A549 (cell line): ENCODE data around the gene LGI1. TPM values are rescaled to one million over a fixed set of nuclear protein-coding genes. Genes with fewer than 3 reads are reported as not detected.

Source experiments
- ATAC-seq, 2 experiments: fragments of 200-7000 bp in 1 of 2; fragments of >200 bp in 1 of 2; cut with Nextera tagmentation in 1 of 2; cut with Tn5 transposase in 1 of 2; 3 replicates each; pipeline versions ENCODE4 v1.8.0 to v1.9.1; 2018 to 2020; ENCODE audit warnings: mild to moderate bottlenecking in 1 of 2, moderate library complexity in 1 of 2
- CTCF ChIA-PET: fragments of 300-600 bp; sonication (Branson Sonifier 250); formaldehyde crosslinking; extraction: SDS; loops from one replicate; lab custom pipeline; 2021; ENCODE audit warnings: antibody characterized with exemption, inconsistent platforms; lab: Yijun Ruan, JAX
- POLR2A ChIA-PET: fragments of 350-600 bp; formaldehyde crosslinking; extraction: SDS; loops from one replicate; lab custom pipeline; 2021; ENCODE audit warnings: antibody characterized with exemption, inconsistent platforms; lab: Yijun Ruan, JAX
- DNase-seq, 2 experiments: peaks; one replicate each; pipeline versions ENCODE4 v3.0.0 to v3.0.0-alpha.2; 2011 to 2016; ENCODE audit warnings: low read depth in 1 of 2, low spot score in 1 of 2
- FAIRE-seq: peaks from 2 replicates; lab custom pipeline; 2011; peaks lifted over from hg19 to GRCh38; lab: Jason Lieb, UNC
- H3K27ac ChIP-seq, 2 experiments: fragments of >200 bp; sonication (Bioruptor Twin); formaldehyde crosslinking; 3 replicates each; pipeline ENCODE4 v1.5.1; 2016 to 2017
- H3K4me1 ChIP-seq: fragments of >200 bp; sonication (Bioruptor Twin); formaldehyde crosslinking; 3 replicates; pipeline ENCODE4 v1.6.1; 2016
- H3K4me2 ChIP-seq: fragments of >200 bp; sonication (Bioruptor Twin); formaldehyde crosslinking; 3 replicates; pipeline ENCODE4 v1.6.1; 2016
- H3K4me3 ChIP-seq: fragments of >200 bp; sonication (Bioruptor Twin); formaldehyde crosslinking; 3 replicates; pipeline ENCODE4 v1.5.1; 2016
- H3K9me3 ChIP-seq: fragments of >200 bp; sonication (Bioruptor Twin); formaldehyde crosslinking; 3 replicates; pipeline ENCODE4 v1.6.1; 2016
- CBX2 ChIP-seq: fragments of 200-600 bp; sonication (generic); IDR thresholded peaks from 2 replicates; pipeline ENCODE4 v1.6.1; 2016; ENCODE audit warnings: low read depth, mild to moderate bottlenecking, borderline replicate concordance
- CBX8 ChIP-seq: fragments of 200-600 bp; sonication (generic); IDR thresholded peaks from 2 replicates; pipeline ENCODE4 v1.6.1; 2016
- CTCF ChIP-seq: fragments of >200 bp; sonication (Bioruptor Twin); formaldehyde crosslinking; IDR thresholded peaks from 3 replicates; pipeline ENCODE4 v1.5.1; 2016
- EHF ChIP-seq: fragments of 250-450 bp; sonication (Bioruptor Pico); IDR thresholded peaks from 2 replicates; pipeline ENCODE4 v1.5.0; 2020; ENCODE audit warnings: mild to moderate bottlenecking
- EHMT2 ChIP-seq: fragments of 200-600 bp; sonication (generic); IDR thresholded peaks from 2 replicates; pipeline ENCODE4 v1.6.1; 2016; ENCODE audit warnings: antibody characterized with exemption, low read depth, mild to moderate bottlenecking, moderate library complexity
- EP300 ChIP-seq, 2 experiments: fragments of >200 bp; sonication (Bioruptor Twin); formaldehyde crosslinking; IDR thresholded peaks; 2 replicates in 1 of 2; 3 replicates in 1 of 2; pipeline ENCODE4 v1.6.1; 2016 to 2017
- FOXS1 ChIP-seq: fragments of 250-450 bp; sonication (Bioruptor Pico); IDR thresholded peaks from 2 replicates; pipeline ENCODE4 v1.5.0; 2020; ENCODE audit warnings: mild to moderate bottlenecking, moderate library complexity
- GATA3 ChIP-seq: IDR thresholded peaks from 2 replicates; pipeline ENCODE4 v1.6.1; 2012; ENCODE audit warnings: borderline replicate concordance
- HOXB5 ChIP-seq: fragments of 250-450 bp; sonication (Bioruptor Pico); IDR thresholded peaks from 2 replicates; pipeline ENCODE4 v1.5.0; 2020; ENCODE audit warnings: mild to moderate bottlenecking, moderate library complexity
- JUN ChIP-seq, 2 experiments: fragments of >200 bp; sonication (Bioruptor Twin); formaldehyde crosslinking; IDR thresholded peaks; 2 replicates in 1 of 2; 3 replicates in 1 of 2; pipeline ENCODE4 v1.6.1; 2016 to 2017
- JUNB ChIP-seq: fragments of >200 bp; sonication (Bioruptor Twin); formaldehyde crosslinking; IDR thresholded peaks from 2 replicates; pipeline ENCODE4 v1.6.1; 2016
- MAFK ChIP-seq: fragments of 450-650 bp; IDR thresholded peaks from 2 replicates; pipeline ENCODE4 v1.6.1; 2014; ENCODE audit not compliant: partially characterized antibody
- MAZ ChIP-seq: fragments of 150-350 bp; IDR thresholded peaks from 2 replicates; pipeline ENCODE4 v1.6.1; 2014; ENCODE audit warnings: antibody characterized with exemption, low read depth, low read length, borderline replicate concordance
- NPAS2 ChIP-seq: fragments of 250-450 bp; sonication (Bioruptor Pico); IDR thresholded peaks from 2 replicates; pipeline ENCODE4 v1.8.0; 2022; ENCODE audit warnings: mild to moderate bottlenecking, moderate library complexity, borderline replicate concordance
- NR3C1 ChIP-seq: fragments of >200 bp; sonication (Bioruptor Twin); formaldehyde crosslinking; IDR thresholded peaks from 3 replicates; pipeline ENCODE4 v1.6.1; 2017
- PHF8 ChIP-seq: fragments of 200-600 bp; sonication (generic); IDR thresholded peaks from 2 replicates; pipeline ENCODE4 v1.6.1; 2016; ENCODE audit warnings: low read depth, mild to moderate bottlenecking, antibody characterized with exemption, moderate library complexity, borderline replicate concordance
- POLR2A ChIP-seq: IDR thresholded peaks from 2 replicates; pipeline ENCODE4 v1.6.1; 2012; ENCODE audit warnings: mild to moderate bottlenecking, low read length
- RAD21 ChIP-seq, 2 experiments: fragments of >200 bp in 1 of 2; sonication (Bioruptor Twin) in 1 of 2; formaldehyde crosslinking in 1 of 2; IDR thresholded peaks in 1 of 2; conservative IDR thresholded peaks in 1 of 2; 2 replicates in 1 of 2; 3 replicates in 1 of 2; pipeline ENCODE4 v1.6.1; 2012 to 2018; ENCODE audit warnings: inconsistent platforms in 1 of 2
- RFX5 ChIP-seq: fragments of 450-650 bp; IDR thresholded peaks from 2 replicates; pipeline ENCODE4 v1.7.1; 2014; ENCODE audit warnings: antibody characterized with exemption, mild to moderate bottlenecking, moderate library complexity
- SMC3 ChIP-seq: fragments of >200 bp; sonication (Bioruptor Twin); formaldehyde crosslinking; IDR thresholded peaks from 3 replicates; pipeline ENCODE4 v1.6.1; 2018; ENCODE audit warnings: inconsistent platforms
- SREBF2 ChIP-seq: fragments of 450-650 bp; IDR thresholded peaks from 2 replicates; pipeline ENCODE4 v1.6.1; 2014; ENCODE audit warnings: mild to moderate bottlenecking, moderate library complexity
- USF2 ChIP-seq: fragments of 450-650 bp; IDR thresholded peaks from 2 replicates; pipeline ENCODE4 v1.6.1; 2014; ENCODE audit warnings: antibody characterized with exemption
- WGBS: methylation state at CpG from one replicate; pipeline ENCODE4 v1.1.6; 2017; ENCODE audit errors: missing lambda C conversion rate; 5-methylcytosine and 5-hydroxymethylcytosine counted together
- polyA plus RNA-seq, 4 experiments: library from polyadenylated mRNA; depleted of rRNA in 3 of 4; stranded (reverse); fragments of >200 nt; fragmentation: RNase III in 1 of 4; extraction: RNeasy Plus Mini Kit Qiagen cat#74134 plus additional on column Dnase treatment in 1 of 4; gene quantifications; 2 replicates in 3 of 4; 3 replicates in 1 of 4; pipeline ENCODE4 v1.2.3, GENCODE V29; 2011 to 2017
- TF ChIP-seq, protein P1 (sequence below): fragments of >200 bp; sonication (Bioruptor Twin); formaldehyde crosslinking; IDR thresholded peaks from 2 replicates; pipeline ENCODE4 v1.6.1; 2016

The LGI1 gene
- polyA plus RNA-seq, 2 of the 4 experiments (the other 2 are of a cell fraction), result not detected

GRCh38 chr10:93813507-93814465 lies 56.0 kb downstream of the LGI1 start (continued):
- TF ChIP-seq FOXS1 (no peak), CBX2 (no peak), NPAS2 (CRISPR knock-in tag) (no peak), CBX8 (no peak), EHF (CRISPR knock-in tag) (no peak), RAD21 (conservative IDR thresholded peaks at IDR 0.05 in 1 of 2, IDR thresholded peaks at IDR 0.05 in 1 of 2) (peak; percentile 45 to 64; a peak in 4 of 5 replicates), NR3C1 (no peak), RFX5 (no peak), EHMT2 (no peak), HOXB5 (CRISPR knock-in tag) (no peak), JUN (IDR thresholded peaks at IDR 0.05) (no peak), GATA3 (no peak)

DNA sequence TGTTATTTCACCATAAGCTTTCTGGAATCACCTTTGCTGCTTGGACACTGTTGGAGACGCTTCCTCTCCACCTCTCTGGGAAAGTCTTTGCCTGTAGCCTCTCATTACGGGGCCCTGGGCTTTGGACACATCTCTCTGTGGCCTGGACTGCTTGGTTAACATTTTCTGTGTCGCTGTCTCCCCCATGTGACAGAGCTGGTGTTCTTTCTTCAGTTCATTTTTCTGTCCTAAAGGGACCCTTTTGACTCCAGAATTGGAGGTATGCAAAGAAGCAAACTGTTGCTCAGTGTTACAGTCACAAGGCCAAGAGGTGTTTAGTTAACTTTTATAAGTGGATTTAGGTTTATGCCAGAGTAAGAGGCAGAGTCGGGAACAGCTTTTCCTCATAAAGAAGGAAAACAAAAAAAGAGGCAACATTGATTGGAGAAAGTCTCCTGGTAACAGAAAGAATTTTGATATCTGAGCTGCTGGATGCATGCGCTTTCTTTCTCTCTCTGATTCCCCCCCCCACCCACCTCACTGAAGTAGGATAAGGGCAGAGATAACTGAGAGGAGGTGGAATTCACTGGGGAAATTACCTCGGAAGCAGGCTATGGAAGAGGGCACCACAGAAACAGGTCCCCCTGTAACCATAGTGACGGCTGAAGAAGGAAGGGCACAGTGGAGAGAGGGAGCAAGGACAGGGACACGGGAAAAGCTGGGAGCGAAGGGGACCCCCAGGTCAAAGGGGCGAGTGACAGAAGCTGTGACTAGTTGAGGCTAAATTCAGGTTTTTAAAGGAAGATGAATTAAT lies 57.8 kb downstream of the LGI1 start:
- ChIA-PET CTCF (interaction anchor here (0.6 to 4.4 kb wide), 29 partner anchors 9 to 712 kb away, joined by 3 to 65 read pairs (median 4); partner anchors contain the start of gene FRA10AC1), POLR2A (interaction anchor here (1.9 kb wide), 1 partner anchor 113 kb away, joined by 5 read pairs; the partner anchor contains the start of gene FRA10AC1)
- no peak overlapping the region for H3K4me3 ChIP-seq
- DNase-seq, result no peak
- peak overlapping the region; percentile 44 for H3K4me2 ChIP-seq
- peaks cover 6% of the 10 kb centered on the region; the same call in 1 of the 3 replicates for H3K9me3 ChIP-seq
- no peak for FAIRE-seq
- H3K4me1 ChIP-seq, result peaks cover 8% of the 10 kb centered on the region
- TF ChIP-seq FOXS1 (no peak), SREBF2 (no peak), MAZ (no peak), RAD21 (conservative IDR thresholded peaks at IDR 0.05 in 1 of 2, IDR thresholded peaks at IDR 0.05 in 1 of 2) (peak; percentile 34; a peak in 4 of 5 replicates), USF2 (no peak), JUNB (no peak)
- ATAC-seq, result peak; percentile 30 to 38; a peak in 2 of 6 replicates
- H3K27ac ChIP-seq, result no peak overlapping the region
- 38% methylated on average over 10 of the region's 10 CpGs for WGBS

- H3K4me3 ChIP-seq, result no peak overlapping the region
- FAIRE-seq, result no peak
- peaks cover 6% of the 10 kb centered on the region; the same call in 1 of the 3 replicates for H3K9me3 ChIP-seq
- no peak overlapping the region for H3K27ac ChIP-seq
- ChIA-PET POLR2A (interaction anchor here (1.9 kb wide), 1 partner anchor 114 kb away, joined by 5 read pairs; the partner anchor contains the start of gene FRA10AC1), CTCF (interaction anchor here (0.6 to 4.4 kb wide), 25 partner anchors 9 to 511 kb away, joined by 3 to 65 read pairs (median 4); partner anchors contain the start of gene FRA10AC1)
- DNase-seq, result peak; percentile 46 to 54
- peak; percentile 70 to 83 for ATAC-seq
- TF ChIP-seq EHF (CRISPR knock-in tag) (no peak), RAD21 (conservative IDR thresholded peaks at IDR 0.05 in 1 of 2, IDR thresholded peaks at IDR 0.05 in 1 of 2) (peak; percentile 62 to 68), MAFK (peak; percentile 26), EP300 (IDR thresholded peaks at IDR 0.05) (no peak), SMC3 (peak; percentile 70), CTCF (peak; percentile 73), PHF8 (no peak), POLR2A (no peak)
- TF ChIP-seq, protein P1, sequence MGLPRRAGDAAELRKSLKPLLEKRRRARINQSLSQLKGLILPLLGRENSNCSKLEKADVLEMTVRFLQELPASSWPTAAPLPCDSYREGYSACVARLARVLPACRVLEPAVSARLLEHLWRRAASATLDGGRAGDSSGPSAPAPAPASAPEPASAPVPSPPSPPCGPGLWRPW, result no peak
- H3K4me2 ChIP-seq, result peak overlapping the region; percentile 44
- 19% methylated on average over 8 of the region's 8 CpGs for WGBS
- H3K4me1 ChIP-seq, result peaks cover 8% of the 10 kb centered on the region
These were observed 58.5 kb downstream of the LGI1 start for GRCh38 chr10:93816123-93816747.
